ACHN (cell line): ENCODE data around the gene KCNJ14.

Experiments used
- DNase-seq: peaks from one replicate; pipeline ENCODE4 v3.0.0-alpha.2; 2015
- in situ Hi-C: cut with HindIII; loops from 2 replicates; pipeline ENCODE4 v1.10.0; 2017; ENCODE audit warnings: low sequenced_read_pairs, low pct_ligation_motif_present, low pct_unique_long_range_greater_than_20kb

Gene KCNJ14

GRCh38 chr19:48444129-48444935, 11.0 kb upstream of the KCNJ14 start:
- in situ Hi-C loops: no loop called here
- DNase-seq: no peak

- no peak for DNase-seq
- in situ Hi-C loops: no loop called here
Measured at GRCh38 chr19:48444936-48445200, 10.5 kb upstream of the KCNJ14 start.

- in situ Hi-C loops: no loop called here
- peak; percentile 82 for DNase-seq
Measured at GRCh38 chr19:48445256-48445605, 10.1 kb upstream of the KCNJ14 start.

- in situ Hi-C loops: no loop called here
- peak; percentile 97 for DNase-seq
Measured at GRCh38 chr19:48445606-48446481, 9.5 kb upstream of the KCNJ14 start, which contains the start of gene GRWD1. GRWD1 (plus strand) TSS chr19:48445983; CDS start chr19:48446006, 23 bp downstream.

GRCh38 chr19:48446579-48446978, 8.8 kb upstream of the KCNJ14 start:
- in situ Hi-C loops: no loop called here
- no peak for DNase-seq

GRCh38 chr19:48448563-48448962, 6.8 kb upstream of the KCNJ14 start:
- in situ Hi-C loops: no loop called here
- no peak for DNase-seq

- no peak for DNase-seq
- in situ Hi-C loops: no loop called here
Measured at GRCh38 chr19:48450441-48450840, 4.9 kb upstream of the KCNJ14 start.

GRCh38 chr19:48450863-48451262, 4.5 kb upstream of the KCNJ14 start:
- DNase-seq: no peak
- in situ Hi-C loops: no loop called here

GRCh38 chr19:48451624-48452023, 3.8 kb upstream of the KCNJ14 start:
- DNase-seq: no peak
- in situ Hi-C loops: no loop called here

GRCh38 chr19:48452289-48453190, 2.8 kb upstream of the KCNJ14 start:
- DNase-seq: no peak
- in situ Hi-C loops: no loop called here

GRCh38 chr19:48454150-48454730, 1.1 kb upstream of the KCNJ14 start:
- no peak for DNase-seq
- in situ Hi-C loops: no loop called here

- DNase-seq: no peak
- in situ Hi-C loops: no loop called here
Measured at GRCh38 chr19:48455908-48456562, 661 bp downstream of the KCNJ14 start.

- DNase-seq: no peak
- in situ Hi-C loops: no loop called here
Measured at GRCh38 chr19:48456864-48457263, 1.5 kb downstream of the KCNJ14 start.

GRCh38 chr19:48458016-48458415, 2.6 kb downstream of the KCNJ14 start:
- in situ Hi-C loops: no loop called here
- DNase-seq: no peak

- in situ Hi-C loops: no loop called here
- no peak for DNase-seq
Measured at GRCh38 chr19:48461651-48461981, 6.2 kb downstream of the KCNJ14 start.

GRCh38 chr19:48461982-48462655, 6.7 kb downstream of the KCNJ14 start:
- in situ Hi-C loops: no loop called here

GRCh38 chr19:48465215-48465614, 9.8 kb downstream of the KCNJ14 start:
- in situ Hi-C loops: no loop called here

More at GRCh38 chr19:48461982-48462655, 6.7 kb downstream of the KCNJ14 start:
- DNase-seq: no peak

More at GRCh38 chr19:48465215-48465614, 9.8 kb downstream of the KCNJ14 start:
- DNase-seq: no peak
